KMS-11 (cell line): ENCODE results near the gene LOXL3.

Experiments
- H2AFZ ChIP-seq: fragments of 200-600 bp; sonication (generic); 2 replicates; pipeline ENCODE4 v1.6.1; 2016; ENCODE audit warnings: antibody characterized with exemption, mixed run types, low read depth
- H3K27ac ChIP-seq: fragments of 200-600 bp; sonication (generic); 2 replicates; pipeline ENCODE4 v1.6.1; 2016; ENCODE audit warnings: mild to moderate bottlenecking, mixed run types
- H3K27me3 ChIP-seq: fragments of 200-600 bp; sonication (generic); 2 replicates; pipeline ENCODE4 v1.6.1; 2017; ENCODE audit warnings: mild to moderate bottlenecking, low read depth, mixed run types, moderate library complexity; ENCODE audit not compliant: insufficient read depth
- H3K36me3 ChIP-seq: fragments of 200-600 bp; sonication (generic); 2 replicates; pipeline ENCODE4 v1.6.1; 2017; ENCODE audit warnings: mild to moderate bottlenecking, mixed run types; ENCODE audit not compliant: insufficient read depth
- H3K4me1 ChIP-seq: fragments of 200-600 bp; sonication (generic); 2 replicates; pipeline ENCODE4 v1.6.1; 2016; ENCODE audit warnings: mild to moderate bottlenecking, low read depth, mixed run types; ENCODE audit not compliant: poor library complexity, severe bottlenecking
- H3K4me2 ChIP-seq: fragments of 200-600 bp; sonication (generic); 2 replicates; pipeline ENCODE4 v1.7.0; 2016; ENCODE audit warnings: mild to moderate bottlenecking, mixed run types
- H3K4me3 ChIP-seq: fragments of 200-600 bp; sonication (generic); IDR thresholded peaks from 2 replicates; pipeline ENCODE4 v1.6.1; 2017; ENCODE audit warnings: low read depth, low read length, mixed read lengths; ENCODE audit not compliant: insufficient read depth
- H3K79me2 ChIP-seq: fragments of 200-600 bp; sonication (generic); 2 replicates; pipeline ENCODE4 v1.6.1; 2016; ENCODE audit warnings: low read depth, mixed run types; ENCODE audit not compliant: insufficient read depth
- H3K9ac ChIP-seq: fragments of 200-600 bp; sonication (generic); 2 replicates; pipeline ENCODE4 v1.6.1; 2016; ENCODE audit warnings: mild to moderate bottlenecking, mixed run types
- H4K20me1 ChIP-seq: fragments of 200-600 bp; sonication (generic); 2 replicates; pipeline ENCODE4 v1.6.1; 2016; ENCODE audit warnings: mild to moderate bottlenecking, mixed run types; ENCODE audit not compliant: insufficient read depth
- TF ChIP-seq, protein P1 (sequence below): fragments of 200-600 bp; sonication (generic); conservative IDR thresholded peaks from 2 replicates; pipeline ENCODE4 v1.6.1; 2017; ENCODE audit warnings: low read depth, mild to moderate bottlenecking, antibody characterized with exemption, low read length, moderate library complexity, mixed read lengths

LOXL3 gene

DNA sequence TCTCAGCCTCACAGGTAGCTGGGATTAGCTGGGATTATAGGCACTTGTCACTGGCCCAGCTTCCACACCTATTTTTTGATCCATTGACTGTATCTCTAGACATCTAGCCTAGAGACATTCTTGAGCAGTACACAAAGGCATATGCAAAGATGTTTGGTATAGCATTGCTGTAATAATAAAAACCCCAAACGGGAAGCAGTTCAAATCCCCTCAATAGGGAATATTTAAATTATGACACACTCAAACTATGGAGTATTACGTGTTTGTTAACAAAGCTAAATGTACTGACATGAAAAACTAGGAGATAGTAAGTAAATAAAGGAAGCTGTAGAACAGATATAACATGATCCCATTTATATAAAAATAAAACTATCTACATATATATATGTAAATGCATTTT, 28.4 kb upstream of the LOXL3 start:
- H3K27ac ChIP-seq, result no peak overlapping the region
- no peak overlapping the region for H3K9ac ChIP-seq
- H3K27me3 ChIP-seq, result no peaks in the 10 kb centered on the region
- no peaks in the 10 kb centered on the region for H3K36me3 ChIP-seq
- H4K20me1 ChIP-seq, result no peaks in the 10 kb centered on the region
- no peaks in the 10 kb centered on the region for H3K79me2 ChIP-seq
- H2AFZ ChIP-seq, result no peak overlapping the region
- H3K4me2 ChIP-seq, result no peak overlapping the region
- H3K4me3 ChIP-seq, result no peak overlapping the region
- TF ChIP-seq, protein P1, sequence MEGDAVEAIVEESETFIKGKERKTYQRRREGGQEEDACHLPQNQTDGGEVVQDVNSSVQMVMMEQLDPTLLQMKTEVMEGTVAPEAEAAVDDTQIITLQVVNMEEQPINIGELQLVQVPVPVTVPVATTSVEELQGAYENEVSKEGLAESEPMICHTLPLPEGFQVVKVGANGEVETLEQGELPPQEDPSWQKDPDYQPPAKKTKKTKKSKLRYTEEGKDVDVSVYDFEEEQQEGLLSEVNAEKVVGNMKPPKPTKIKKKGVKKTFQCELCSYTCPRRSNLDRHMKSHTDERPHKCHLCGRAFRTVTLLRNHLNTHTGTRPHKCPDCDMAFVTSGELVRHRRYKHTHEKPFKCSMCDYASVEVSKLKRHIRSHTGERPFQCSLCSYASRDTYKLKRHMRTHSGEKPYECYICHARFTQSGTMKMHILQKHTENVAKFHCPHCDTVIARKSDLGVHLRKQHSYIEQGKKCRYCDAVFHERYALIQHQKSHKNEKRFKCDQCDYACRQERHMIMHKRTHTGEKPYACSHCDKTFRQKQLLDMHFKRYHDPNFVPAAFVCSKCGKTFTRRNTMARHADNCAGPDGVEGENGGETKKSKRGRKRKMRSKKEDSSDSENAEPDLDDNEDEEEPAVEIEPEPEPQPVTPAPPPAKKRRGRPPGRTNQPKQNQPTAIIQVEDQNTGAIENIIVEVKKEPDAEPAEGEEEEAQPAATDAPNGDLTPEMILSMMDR, result no peak
- peaks cover 12% of the 10 kb centered on the region for H3K4me1 ChIP-seq

DNA sequence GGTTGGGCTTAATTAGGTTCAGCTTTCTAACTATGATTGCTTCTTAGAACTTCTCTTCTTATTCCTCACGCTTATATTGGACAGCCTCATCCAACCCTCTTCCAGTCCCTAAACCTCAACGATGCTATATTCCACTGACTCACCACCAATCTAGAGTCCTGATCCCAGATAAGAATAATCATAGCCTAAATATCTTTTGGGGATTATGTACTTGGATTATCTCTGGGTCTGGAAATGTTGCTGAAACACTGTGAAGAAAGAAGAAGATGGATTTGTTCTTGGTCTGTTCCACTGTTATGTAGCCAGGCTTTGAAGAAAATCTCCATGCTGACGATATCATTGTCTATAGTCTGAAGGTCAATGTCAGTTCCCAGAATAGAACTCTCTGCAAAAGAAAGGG, 27.7 kb upstream of the LOXL3 start:
- Histone ChIP-seq H4K20me1 (no peaks in the 10 kb centered on the region), H3K4me1 (peaks cover 12% of the 10 kb centered on the region), H3K9ac (no peak overlapping the region), H3K79me2 (no peaks in the 10 kb centered on the region), H3K27me3 (no peaks in the 10 kb centered on the region), H2AFZ (no peak overlapping the region), H3K4me3 (no peak overlapping the region), H3K27ac (no peak overlapping the region), H3K4me2 (no peak overlapping the region), H3K36me3 (no peaks in the 10 kb centered on the region)
- TF ChIP-seq, protein P1, result no peak

DNA sequence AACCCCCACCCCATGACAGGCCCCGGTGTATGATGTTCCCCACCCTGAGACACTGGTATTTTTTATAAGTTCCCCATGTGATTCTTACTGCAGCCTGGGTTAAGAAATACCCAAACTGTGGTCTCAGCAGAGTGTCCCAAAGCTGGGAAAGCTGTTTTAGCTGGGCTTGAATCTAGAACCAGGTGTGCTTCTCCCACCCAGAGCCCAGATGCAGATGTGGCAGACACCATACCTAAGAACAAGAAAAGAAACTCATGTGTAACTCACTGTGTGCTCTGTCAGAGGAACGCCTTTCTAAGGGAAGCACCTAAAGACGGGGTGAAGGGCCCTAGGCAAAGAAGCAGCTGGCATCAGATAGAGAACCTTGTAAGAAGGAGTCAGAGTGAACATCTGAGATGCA, 24.7 kb upstream of the LOXL3 start:
- no peak overlapping the region for H3K9ac ChIP-seq
- no peaks in the 10 kb centered on the region for H3K27me3 ChIP-seq
- H2AFZ ChIP-seq, result no peak overlapping the region
- H3K4me2 ChIP-seq, result no peak overlapping the region
- H3K36me3 ChIP-seq, result no peaks in the 10 kb centered on the region
- no peak overlapping the region for H3K27ac ChIP-seq
- H3K79me2 ChIP-seq, result no peaks in the 10 kb centered on the region
- H3K4me1 ChIP-seq, result no peaks in the 10 kb centered on the region
- TF ChIP-seq, protein P1, result no peak
- H3K4me3 ChIP-seq, result no peak overlapping the region
- no peaks in the 10 kb centered on the region for H4K20me1 ChIP-seq

DNA sequence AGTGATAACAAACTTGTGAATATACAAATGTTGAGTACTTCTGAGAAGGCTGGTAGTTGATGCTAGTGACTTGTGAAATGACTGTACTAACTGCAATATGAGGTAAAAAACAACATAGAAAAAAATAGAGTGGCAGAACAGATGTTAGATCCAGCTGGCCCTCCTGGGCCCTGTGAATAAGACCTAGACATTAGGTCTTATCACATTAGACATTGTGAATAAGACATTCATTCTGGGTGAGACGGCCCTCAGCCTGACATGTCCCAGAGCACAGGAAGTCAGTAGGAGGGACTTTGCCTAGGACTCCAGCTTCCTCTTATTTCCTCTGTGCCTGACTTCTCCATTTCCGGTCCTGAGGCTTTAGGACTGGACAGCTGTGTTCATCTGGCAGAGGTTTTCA, 23.7 kb upstream of the LOXL3 start:
- Histone ChIP-seq H3K79me2 (no peaks in the 10 kb centered on the region), H2AFZ (no peak overlapping the region), H3K4me3 (no peak overlapping the region), H3K4me1 (no peaks in the 10 kb centered on the region), H3K27ac (no peak overlapping the region), H3K27me3 (no peaks in the 10 kb centered on the region), H3K4me2 (no peak overlapping the region), H4K20me1 (no peaks in the 10 kb centered on the region), H3K36me3 (no peaks in the 10 kb centered on the region), H3K9ac (no peak overlapping the region)
- TF ChIP-seq, protein P1, result no peak

DNA sequence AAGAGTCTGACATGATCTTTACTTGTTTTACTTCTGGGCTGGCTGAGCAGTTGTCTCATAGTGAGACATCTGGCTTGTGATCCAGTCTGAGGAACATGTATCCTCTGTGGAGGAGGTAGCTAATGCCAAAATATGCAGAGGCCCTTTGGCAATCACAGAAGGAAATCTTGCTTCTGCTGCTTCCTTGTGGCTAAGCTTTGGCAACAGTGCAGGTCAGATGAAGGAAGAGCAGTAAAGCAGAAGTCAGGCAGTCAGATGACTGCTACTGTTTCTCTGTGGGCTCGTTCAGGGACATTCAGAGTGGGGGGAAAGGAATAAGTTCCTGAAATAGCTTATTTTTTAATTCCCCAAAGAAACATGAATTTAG, 23.1 kb upstream of the LOXL3 start:
- Histone ChIP-seq H3K27ac (no peak overlapping the region), H3K4me3 (no peak overlapping the region), H2AFZ (no peak overlapping the region), H3K9ac (no peak overlapping the region), H3K79me2 (no peaks in the 10 kb centered on the region), H3K4me2 (no peak overlapping the region), H3K36me3 (no peaks in the 10 kb centered on the region), H3K4me1 (no peaks in the 10 kb centered on the region), H3K27me3 (no peaks in the 10 kb centered on the region), H4K20me1 (no peaks in the 10 kb centered on the region)
- TF ChIP-seq, protein P1, result no peak
